ENCODE data around the gene DUSP1. TPM values are rescaled to one million over a fixed set of nuclear protein-coding genes. Genes with fewer than 3 reads are reported as not detected.

DUSP1 gene
- total and polyA plus RNA-seq, 2 of the 13 experiments (the other 11 are each of a cell fraction or from before 2014, with no cell fraction given), result 27.1 to 55.5 TPM

- ATAC-seq (peak; percentile 12; the same call in 2 of the 3 replicates), FAIRE-seq (peak; percentile 54), DNase-seq (ENCODE audit: low spot score) (peak; percentile 94)
- Histone ChIP-seq H2AFZ (ENCODE audit: low read length) (no peak overlapping the region), H3K27me3 (ENCODE audit: control insufficient read depth in 1 of 2, insufficient read depth in 2 of 2, low read length in 2 of 2) (no peaks in the 10 kb centered on the region), H3K27ac (ENCODE audit: extremely low read length, insufficient read depth, low read length) (peak overlapping the region; percentile 88), H3K9me3 (ENCODE audit: low read length) (no peaks in the 10 kb centered on the region), H3K4me1 (ENCODE audit: insufficient read depth, low read length) (peaks cover 94% of the 10 kb centered on the region), H3K4me2 (ENCODE audit: low read depth, low read length) (peak overlapping the region; percentile 99), H3K9ac (ENCODE audit: insufficient read depth, low read depth, low read length) (peak overlapping the region; percentile 72), H3K4me3 (replicated peaks in 1 of 3; ENCODE audit: insufficient read depth in 1 of 3, low read depth in 2 of 3, low read length in 3 of 3) (peak overlapping the region in 1 of 3 experiments; percentile 39; a peak in 1 of 6 replicates), H4K20me1 (ENCODE audit: insufficient read depth, low read length) (no peaks in the 10 kb centered on the region), H3K79me2 (ENCODE audit: insufficient read depth, low read length) (no peaks in the 10 kb centered on the region), H3K36me3 (replicated peaks in 1 of 2; ENCODE audit: control insufficient read depth in 1 of 2, insufficient read depth in 2 of 2, low read length in 2 of 2) (no peaks in the 10 kb centered on the region)
- in situ Hi-C loops (cut with HindIII; ENCODE audit: extremely low pct_ligation_motif_present, low pct_unique_long_range_greater_than_20kb), result loop anchor here (10.0 kb wide), 1 partner anchor 79 kb away; no protein-coding TSS in a partner anchor
- ChIA-PET POLR2A (interaction anchor here (1.4 to 17.1 kb wide), 12 partner anchors 10 to 111 kb away, joined by 4 to 425 read pairs (median 14); partner anchors contain the start of gene ERGIC1), CTCF (ENCODE audit: low intra/inter-chr PET ratio, low total read pairs) (no interaction called here)
- 0% methylated on average over 2 of the region's 2 CpGs for WGBS (ENCODE audit: low lambda C conversion rate)
- no TSS peak for BruUV-seq (replicated peaks)
- intact Hi-C loops (cut with micrococcal nuclease; ENCODE audit: unreplicated experiment), result no loop called here
- TF ChIP-seq ARID5B (CRISPR knock-in tag; IDR thresholded peaks at IDR 0.05), result peak; percentile 86
- no peak for TF ChIP-seq CREBL2 (CRISPR knock-in tag; IDR thresholded peaks at IDR 0.05; ENCODE audit: borderline replicate concordance)
- peak; percentile 56; the same call in 1 of the 2 replicates for TF ChIP-seq BCL6 (CRISPR knock-in tag; IDR thresholded peaks at IDR 0.05)
- TF ChIP-seq HDAC2 (CRISPR knock-in tag; IDR thresholded peaks at IDR 0.05), result 0 out of 2 replicates have a peak, but pooled peaks have one; percentile 27
- TF ChIP-seq CEBPB (IDR thresholded peaks at IDR 0.05; ENCODE audit: borderline replicate concordance, low read depth, low read length), result peak; percentile 75
- peak; percentile 83 for TF ChIP-seq ZNF12 (CRISPR knock-in tag; IDR thresholded peaks at IDR 0.05)
- TF ChIP-seq TEAD3 (CRISPR knock-in tag; optimal IDR thresholded peaks at IDR 0.05; ENCODE audit: borderline replicate concordance), result peak; percentile 65
- 0 out of 2 replicates have a peak, but pooled peaks have one; percentile 18 for TF ChIP-seq ZBTB21 (CRISPR knock-in tag; IDR thresholded peaks at IDR 0.05)
- peak; percentile 97 for TF ChIP-seq SOX5 (CRISPR knock-in tag; IDR thresholded peaks at IDR 0.05; ENCODE audit: borderline replicate concordance)
- TF ChIP-seq RNF2 (conservative IDR thresholded peaks at IDR 0.05; ENCODE audit: low read depth), result no peak
- peak; percentile 66; the same call in 1 of the 2 replicates for TF ChIP-seq SP5 (CRISPR knock-in tag; IDR thresholded peaks at IDR 0.05; ENCODE audit: borderline replicate concordance, low read depth)
- 0 out of 2 replicates have a peak, but pooled peaks have one; percentile 48 for TF ChIP-seq IRF2 (CRISPR knock-in tag; IDR thresholded peaks at IDR 0.05)
- 0 out of 2 replicates have a peak, but pooled peaks have one; percentile 44 for TF ChIP-seq ARNTL (CRISPR knock-in tag; IDR thresholded peaks at IDR 0.05)
- TF ChIP-seq JUNB (CRISPR knock-in tag; IDR thresholded peaks at IDR 0.05; ENCODE audit: borderline replicate concordance), result no peak
- TF ChIP-seq ZNF790 (CRISPR knock-in tag; IDR thresholded peaks at IDR 0.05; ENCODE audit: borderline replicate concordance), result no peak
- TF ChIP-seq HNF1A (IDR thresholded peaks at IDR 0.05; ENCODE audit: low read depth), result peak; percentile 9; the same call in 1 of the 2 replicates
- 0 out of 2 replicates have a peak, but pooled peaks have one; percentile 34 for TF ChIP-seq HNF1A (CRISPR knock-in tag; IDR thresholded peaks at IDR 0.05; ENCODE audit: borderline replicate concordance)
- TF ChIP-seq ZNF572 (CRISPR knock-in tag; IDR thresholded peaks at IDR 0.05), result no peak
Observed at GRCh38 chr5:172776235-172776594, 5.2 kb upstream of the DUSP1 start.
